ENCODE results near the gene EIF6.

Gene EIF6

DNA sequence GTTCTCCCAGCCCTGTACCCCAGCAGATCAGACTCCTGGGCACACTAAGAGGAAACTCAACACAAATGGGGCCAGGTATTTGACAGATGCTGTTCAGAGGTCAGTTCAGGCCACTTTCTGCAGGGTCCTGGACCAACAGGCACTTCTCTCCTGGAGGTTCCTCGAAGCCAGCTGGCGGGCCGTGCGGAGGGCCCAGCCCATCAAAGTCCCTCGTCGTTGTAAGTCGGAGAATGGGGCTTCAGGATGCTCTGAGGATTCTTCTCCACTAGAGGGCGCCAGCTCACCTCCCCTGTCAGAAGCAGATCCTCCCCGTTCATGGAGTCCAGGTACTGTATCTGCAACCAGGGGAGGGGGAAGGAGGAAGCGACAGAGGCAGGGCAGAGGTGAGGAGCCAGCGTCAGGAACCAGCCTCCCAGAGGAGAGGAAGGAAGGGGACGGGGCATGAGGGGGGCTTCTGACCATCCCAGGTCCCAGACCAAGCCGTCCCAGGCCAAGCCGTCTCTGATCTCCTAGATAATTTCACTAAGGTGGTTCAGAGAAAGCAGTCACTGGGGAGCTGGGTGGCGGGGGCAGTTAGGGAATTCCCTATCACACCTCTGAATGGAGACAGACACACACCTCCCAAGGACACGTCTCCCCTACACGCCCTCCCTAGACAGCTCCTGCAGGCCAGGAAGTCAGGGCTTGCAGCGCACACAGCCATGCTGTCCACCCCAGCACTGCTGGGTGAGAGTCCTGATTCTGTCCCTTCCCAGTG lies 19.3 kb upstream of the EIF6 start:
- TF ChIP-seq, protein P1, sequence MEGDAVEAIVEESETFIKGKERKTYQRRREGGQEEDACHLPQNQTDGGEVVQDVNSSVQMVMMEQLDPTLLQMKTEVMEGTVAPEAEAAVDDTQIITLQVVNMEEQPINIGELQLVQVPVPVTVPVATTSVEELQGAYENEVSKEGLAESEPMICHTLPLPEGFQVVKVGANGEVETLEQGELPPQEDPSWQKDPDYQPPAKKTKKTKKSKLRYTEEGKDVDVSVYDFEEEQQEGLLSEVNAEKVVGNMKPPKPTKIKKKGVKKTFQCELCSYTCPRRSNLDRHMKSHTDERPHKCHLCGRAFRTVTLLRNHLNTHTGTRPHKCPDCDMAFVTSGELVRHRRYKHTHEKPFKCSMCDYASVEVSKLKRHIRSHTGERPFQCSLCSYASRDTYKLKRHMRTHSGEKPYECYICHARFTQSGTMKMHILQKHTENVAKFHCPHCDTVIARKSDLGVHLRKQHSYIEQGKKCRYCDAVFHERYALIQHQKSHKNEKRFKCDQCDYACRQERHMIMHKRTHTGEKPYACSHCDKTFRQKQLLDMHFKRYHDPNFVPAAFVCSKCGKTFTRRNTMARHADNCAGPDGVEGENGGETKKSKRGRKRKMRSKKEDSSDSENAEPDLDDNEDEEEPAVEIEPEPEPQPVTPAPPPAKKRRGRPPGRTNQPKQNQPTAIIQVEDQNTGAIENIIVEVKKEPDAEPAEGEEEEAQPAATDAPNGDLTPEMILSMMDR (IDR thresholded peaks at IDR 0.05; ENCODE audit: low read depth, low read length) = peak; percentile 94
- DNase-seq (ENCODE audit: extremely low read depth, low read depth) = no peak

DNA sequence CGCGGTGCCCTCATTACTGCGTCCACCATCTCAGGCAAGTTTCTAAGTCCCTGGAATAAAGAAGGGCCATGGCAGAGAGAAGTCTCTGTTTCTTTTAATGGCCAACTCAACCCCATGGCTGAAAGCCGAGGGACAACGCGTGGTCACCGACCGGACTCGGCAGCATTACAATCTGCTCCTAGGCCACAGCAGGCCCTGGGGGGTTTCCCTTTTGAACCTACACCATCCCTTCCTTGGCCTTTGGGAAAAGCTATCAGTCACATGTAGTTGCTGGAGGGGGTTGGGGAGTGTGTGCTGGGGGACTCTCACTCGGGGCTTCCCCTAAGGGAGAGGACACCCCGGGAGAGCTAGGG lies 18.8 kb upstream of the EIF6 start:
- TF ChIP-seq, protein P1 (IDR thresholded peaks at IDR 0.05; ENCODE audit: low read depth, low read length) = no peak
- DNase-seq (ENCODE audit: extremely low read depth, low read depth) = no peak

DNA sequence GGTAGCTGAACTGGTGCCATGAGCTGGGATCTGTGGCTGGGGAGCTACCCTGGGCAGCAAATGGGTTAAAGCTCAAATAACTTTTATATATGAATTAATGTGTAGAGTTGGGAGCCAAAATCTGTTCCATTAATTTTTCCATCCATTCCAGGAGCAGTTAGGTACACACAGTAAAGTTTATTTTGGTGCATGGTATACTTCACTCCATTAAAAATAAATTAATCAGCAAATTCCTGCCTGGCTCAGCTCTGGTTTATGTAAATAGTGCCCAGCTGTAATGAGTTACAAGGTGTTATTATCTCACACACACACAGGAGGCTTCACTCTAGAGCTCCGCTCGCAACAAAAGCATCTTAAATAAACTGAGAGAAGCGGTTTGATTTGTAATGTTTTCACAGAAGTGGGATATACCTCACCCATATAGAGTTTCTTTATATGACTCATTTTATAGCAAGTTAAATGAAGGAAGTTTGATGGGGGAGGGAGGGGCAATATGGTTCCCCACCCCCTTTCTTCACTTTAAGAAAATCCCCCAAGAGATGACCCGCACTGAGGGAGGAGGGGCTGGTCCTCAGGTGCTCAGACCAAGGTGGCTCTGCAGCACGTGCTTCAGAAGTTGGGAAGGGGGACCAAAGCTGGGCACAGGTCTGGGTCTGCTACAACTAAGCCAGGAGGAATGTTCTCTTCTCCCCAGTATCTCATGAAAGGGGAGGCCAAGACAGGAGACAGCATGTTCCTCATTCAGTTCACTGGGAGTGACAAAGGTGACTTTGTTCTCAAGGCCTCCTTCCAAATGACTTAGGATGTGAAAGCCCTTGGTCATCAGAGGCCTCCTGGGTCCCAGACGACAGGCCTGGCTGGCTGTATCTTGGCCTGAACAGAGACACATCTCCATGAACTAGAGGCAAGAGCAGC lies 18.1 kb upstream of the EIF6 start:
- DNase-seq (ENCODE audit: extremely low read depth, low read depth) = no peak
- TF ChIP-seq, protein P1 (IDR thresholded peaks at IDR 0.05; ENCODE audit: low read depth, low read length) = no peak

DNA sequence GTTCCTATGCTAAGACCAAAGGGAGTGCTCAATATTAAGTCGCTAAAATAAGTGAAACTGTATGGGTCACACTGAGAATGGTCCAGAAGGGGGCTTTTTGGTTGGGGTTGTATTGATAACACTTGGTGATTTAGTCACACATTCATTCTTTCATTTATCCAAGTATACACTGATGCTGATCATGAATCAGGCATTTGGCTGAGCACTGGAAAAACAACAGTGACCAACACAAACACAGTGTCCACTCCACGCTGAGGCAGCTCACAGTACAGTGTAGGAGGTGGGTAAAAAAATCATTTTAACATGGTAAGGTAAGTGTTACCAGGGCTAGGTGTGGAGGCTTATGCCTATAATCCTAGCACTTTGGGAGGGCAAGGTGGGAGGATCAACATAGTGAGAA lies 16.9 kb upstream of the EIF6 start:
- TF ChIP-seq, protein P1 (IDR thresholded peaks at IDR 0.05; ENCODE audit: low read depth, low read length) = no peak
- DNase-seq (ENCODE audit: extremely low read depth, low read depth) = no peak

DNA sequence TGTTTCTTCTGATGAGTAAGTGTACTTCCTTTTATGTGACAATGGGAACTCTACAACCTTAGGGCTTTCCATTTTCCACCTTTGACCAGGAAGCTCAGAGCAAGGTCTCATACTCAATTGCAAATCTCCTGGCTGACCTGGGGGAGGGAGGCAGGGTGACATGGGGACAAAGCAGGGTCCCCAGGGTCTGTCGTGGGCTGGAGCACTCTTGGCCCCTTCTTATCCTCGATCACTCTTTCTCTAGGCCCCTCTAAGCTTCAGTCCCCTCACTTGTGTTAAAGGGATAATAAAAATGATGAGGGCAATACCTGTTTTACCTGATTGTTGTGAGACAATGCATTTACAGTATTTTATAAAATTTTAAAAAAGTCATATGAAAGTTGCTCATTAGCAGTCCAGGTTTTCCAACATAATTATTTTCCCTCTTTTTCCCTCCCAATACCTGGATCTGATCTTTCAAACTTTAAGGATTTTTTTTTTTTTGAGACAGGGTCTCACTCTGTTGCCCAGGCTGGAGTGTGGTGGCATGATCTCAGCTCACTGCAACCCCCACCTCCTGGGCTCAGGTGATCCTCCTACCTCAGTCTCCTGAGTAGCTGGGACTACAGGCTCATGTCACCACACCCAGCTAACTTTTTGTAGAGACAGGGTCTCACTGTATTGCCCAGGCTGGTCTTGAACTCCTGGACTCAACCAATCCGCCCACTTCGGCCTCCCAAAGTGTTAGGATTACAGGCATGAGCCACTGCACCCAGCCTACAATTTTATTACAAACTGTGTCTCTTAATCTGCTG lies 16.1 kb upstream of the EIF6 start:
- no peak for DNase-seq (ENCODE audit: extremely low read depth, low read depth)
- TF ChIP-seq, protein P1 (IDR thresholded peaks at IDR 0.05; ENCODE audit: low read depth, low read length) = no peak

DNA sequence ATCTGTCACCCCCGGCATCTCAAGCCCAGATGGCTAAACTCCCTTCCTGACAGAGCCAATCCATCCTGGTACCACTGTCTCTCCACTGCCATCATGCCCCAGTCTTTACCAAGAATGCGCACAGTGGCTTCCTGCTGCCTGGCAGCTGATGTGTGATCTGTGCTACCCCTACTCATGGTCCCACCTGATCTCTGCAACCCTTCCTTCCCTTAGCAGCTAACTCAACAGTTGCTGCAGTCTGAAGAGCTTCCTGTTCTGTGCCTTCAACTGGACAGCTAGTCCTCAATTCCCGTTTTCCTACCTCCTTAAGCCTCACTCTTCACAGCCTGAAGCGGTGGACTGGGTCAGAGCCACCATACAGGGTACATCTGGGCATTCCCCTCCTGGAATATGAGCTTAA lies 15.2 kb upstream of the EIF6 start:
- no peak for DNase-seq (ENCODE audit: extremely low read depth, low read depth)
- TF ChIP-seq, protein P1 (IDR thresholded peaks at IDR 0.05; ENCODE audit: low read depth, low read length) = no peak
